K562 (cell line): ENCODE data around the gene PRR5. TPM values are rescaled to one million over a fixed set of nuclear protein-coding genes. Genes with fewer than 3 reads are reported as not detected.

Experiments
- ATAC-seq: fragments of 200-7000 bp; cut with Tn5 transposase; 3 replicates; pipeline ENCODE4 v1.9.1; 2020; ENCODE audit warnings: moderate library complexity
- BruUV-seq: library from RNA; stranded (reverse); fragments of 400-500 nt; replicated peaks from 2 replicates; lab custom pipeline; 2021; lab: Mats Ljungman, UMichigan
- CTCF ChIA-PET: fragments of 300-600 bp; formaldehyde crosslinking; extraction: SDS; loops from one replicate; lab custom pipeline; 2021; ENCODE audit warnings: low intra/inter-chr PET ratio; lab: Yijun Ruan, JAX
- POLR2A ChIA-PET: fragments of 300-600, 350-650 bp; sonication (Branson Sonifier 250); formaldehyde crosslinking; extraction: SDS; loops from one replicate; lab custom pipeline; 2021; ENCODE audit warnings: antibody characterized with exemption, inconsistent platforms; lab: Yijun Ruan, JAX
- DNase-seq, 4 experiments: peaks; one replicate each; pipeline versions ENCODE4 v3.0.0 to v3.0.0-alpha.2; 2011 to 2018; ENCODE audit warnings: low spot score in 3 of 4, mixed read lengths in 3 of 4; ENCODE audit errors: extremely low read depth in 1 of 4
- FAIRE-seq: peaks from 2 replicates; lab custom pipeline; 2011; peaks lifted over from hg19 to GRCh38; lab: Jason Lieb, UNC
- H2AFZ ChIP-seq: 2 replicates; pipeline ENCODE4 v1.6.0; 2011; ENCODE audit warnings: low read depth, low read length, control low read depth, inconsistent platforms
- H3K27ac ChIP-seq: fragments of 200-600 bp; 3 replicates; pipeline ENCODE4 v1.8.0; 2011; ENCODE audit warnings: low read depth, mild to moderate bottlenecking, control low read depth, inconsistent platforms, low read length, moderate library complexity, mixed read lengths; ENCODE audit errors: extremely low read depth
- H3K27me3 ChIP-seq, 2 experiments: fragments of 300-600 bp in 1 of 2; 2 replicates in 1 of 2; 3 replicates in 1 of 2; pipeline versions ENCODE4 v1.6.0 to v1.8.0; 2011; ENCODE audit warnings: inconsistent platforms in 2 of 2, low read length in 2 of 2, mild to moderate bottlenecking in 1 of 2, mixed read lengths in 1 of 2, moderate library complexity in 1 of 2; ENCODE audit not compliant: control insufficient read depth in 2 of 2, insufficient read depth in 2 of 2
- H3K36me3 ChIP-seq: fragments of 300-600 bp; 3 replicates; pipeline ENCODE4 v1.8.0; 2011; ENCODE audit warnings: mild to moderate bottlenecking, low read length, inconsistent platforms; ENCODE audit not compliant: control insufficient read depth, insufficient read depth
- H3K4me1 ChIP-seq, 2 experiments: fragments of 200-600 bp in 1 of 2; replicated peaks in 1 of 2; 2 replicates in 1 of 2; 3 replicates in 1 of 2; pipeline versions ENCODE4 v1.5.1 to v1.8.0; 2011; ENCODE audit warnings: inconsistent platforms in 2 of 2, low read length in 2 of 2, mild to moderate bottlenecking in 1 of 2, mixed read lengths in 1 of 2, moderate library complexity in 1 of 2; ENCODE audit not compliant: control insufficient read depth in 2 of 2, insufficient read depth in 2 of 2
- H3K4me2 ChIP-seq: 2 replicates; pipeline ENCODE4 v1.6.1; 2011; ENCODE audit warnings: low read length, control low read depth, inconsistent platforms, mixed read lengths; ENCODE audit not compliant: insufficient read depth
- H3K4me3 ChIP-seq: fragments of 200-600 bp; sonication (generic), shearing (Covaris generic); 2 replicates; pipeline ENCODE4 v1.5.1; 2016; ENCODE audit warnings: control low read depth, inconsistent platforms
- H3K79me2 ChIP-seq: fragments of 200-600 bp; 3 replicates; pipeline ENCODE4 v1.8.0; 2011; ENCODE audit warnings: low read length, inconsistent platforms; ENCODE audit not compliant: control insufficient read depth, insufficient read depth
- H3K9ac ChIP-seq, 2 experiments: 2 replicates each; pipeline versions ENCODE4 v1.6.0 to v1.6.1; 2011; ENCODE audit warnings: low read depth in 2 of 2, low read length in 2 of 2, control low read depth in 1 of 2, inconsistent platforms in 1 of 2, mild to moderate bottlenecking in 1 of 2, mixed read lengths in 1 of 2; ENCODE audit not compliant: insufficient read depth in 1 of 2
- H3K9me1 ChIP-seq: one replicate; pipeline ENCODE4 v1.6.0; 2011; ENCODE audit warnings: inconsistent platforms, mild to moderate bottlenecking, low read length, moderate library complexity; ENCODE audit not compliant: control insufficient read depth, insufficient read depth
- H3K9me3 ChIP-seq: replicated peaks from 2 replicates; pipeline ENCODE4 v1.5.1; 2011; ENCODE audit warnings: low read depth, low read length, inconsistent platforms; ENCODE audit not compliant: control insufficient read depth, insufficient read depth
- H4K20me1 ChIP-seq: replicated peaks from 2 replicates; pipeline ENCODE4 v1.6.1; 2011; ENCODE audit warnings: low read length, inconsistent platforms, mixed read lengths; ENCODE audit not compliant: control insufficient read depth, insufficient read depth
- BRCA1 ChIP-seq, 2 experiments: fragments of 450-650 bp in 1 of 2; sonication (generic) in 1 of 2; formaldehyde crosslinking in 1 of 2; IDR thresholded peaks; 2 replicates each; pipeline versions ENCODE4 v1.5.0 to v1.6.1; 2017 to 2020; ENCODE audit warnings: mild to moderate bottlenecking in 1 of 2, missing genetic modification reagents in 1 of 2
- CBFA2T2 ChIP-seq: fragments of 450-650 bp; conservative IDR thresholded peaks from 2 replicates; pipeline ENCODE4 v1.6.1; 2017; ENCODE audit warnings: mild to moderate bottlenecking
- GATAD2B ChIP-seq: fragments of 450-650 bp; IDR thresholded peaks from 2 replicates; pipeline ENCODE4 v1.6.1; 2017; ENCODE audit warnings: mild to moderate bottlenecking, borderline replicate concordance
- NRF1 ChIP-seq, 2 experiments: fragments of 450-650 bp; IDR thresholded peaks in 1 of 2; conservative IDR thresholded peaks in 1 of 2; 2 replicates each; pipeline ENCODE4 v1.6.1; 2014; ENCODE audit warnings: mild to moderate bottlenecking in 2 of 2
- SAFB2 ChIP-seq: fragments of 200-400 bp; formaldehyde crosslinking; IDR thresholded peaks from 2 replicates; pipeline ENCODE4 v1.6.1; 2018; ENCODE audit warnings: borderline replicate concordance, low read length, low read depth, moderate library complexity; ENCODE audit not compliant: severe bottlenecking
- SAP30 ChIP-seq: fragments of 200-600 bp; sonication (generic); IDR thresholded peaks from 2 replicates; pipeline ENCODE4 v1.6.1; 2012; ENCODE audit warnings: borderline replicate concordance, low read depth, mild to moderate bottlenecking, moderate library complexity, low read length, control low read depth, inconsistent platforms; ENCODE audit not compliant: insufficient read depth, poor library complexity, severe bottlenecking
- ZC3H4 ChIP-seq: sonication (generic); formaldehyde crosslinking; IDR thresholded peaks from 2 replicates; pipeline ENCODE4 v1.9.0; 2021; ENCODE audit warnings: missing genetic modification reagents, borderline replicate concordance
- ZEB2 ChIP-seq: fragments of 450-650 bp; IDR thresholded peaks from 2 replicates; pipeline ENCODE4 v1.6.1; 2016
- ZKSCAN1 ChIP-seq: fragments of 150-350 bp; IDR thresholded peaks from 2 replicates; pipeline ENCODE4 v1.6.1; 2016; ENCODE audit warnings: low read depth, low read length
- ZNF184 ChIP-seq: sonication (generic); formaldehyde crosslinking; IDR thresholded peaks from 2 replicates; pipeline ENCODE4 v1.5.0; 2020; ENCODE audit warnings: missing genetic modification reagents
- WGBS: fragments of 100-300 bp; shearing (Covaris generic); methylation state at CpG from one replicate; pipeline ENCODE4 v1.1.6; 2016; ENCODE audit warnings: low coverage, mixed read lengths; ENCODE audit not compliant: insufficient coverage; ENCODE audit errors: missing lambda C conversion rate; 5-methylcytosine and 5-hydroxymethylcytosine counted together
- in situ Hi-C: fragments of 300-500 bp; cut with MboI; formaldehyde crosslinking; loops from 4 replicates; pipeline ENCODE4 v1.15.0; 2018; ENCODE audit warnings: inconsistent platforms, mixed read lengths
- intact Hi-C: fragments of 100-400 bp; cut with micrococcal nuclease; formaldehyde crosslinking; loops from 2 replicates; pipeline ENCODE4 v1.14.2; 2022
- polyA plus RNA-seq, 8 experiments: library from polyadenylated mRNA; depleted of rRNA in 4 of 8; stranded (reverse) in 5 of 8; unstranded in 3 of 8; fragments of >200 nt; fragmentation: Nextera tagmentation in 2 of 8; fragmentation: Illumina TruSeq in 1 of 8; extraction: Ambion mirVana in 2 of 8; extraction: Trizol in 1 of 8; gene quantifications; 2 replicates each; pipeline versions ENCODE4 v1.2.1 to v1.2.3, GENCODE V29; 2011 to 2014; ENCODE audit warnings: inconsistent platforms in 1 of 8, missing spikeins in 1 of 8
- total RNA-seq, 7 experiments: library from RNA; depleted of rRNA in 6 of 7; stranded (reverse); fragments of >200 nt in 6 of 7; fragmentation: Illumina TruSeq in 2 of 7; extraction: Trizol in 2 of 7; gene quantifications; 2 replicates each; pipeline versions ENCODE4 v1.2.1 to v1.2.3, GENCODE V29; 2011 to 2021; ENCODE audit warnings: low replicate concordance in 1 of 7
- TF ChIP-seq, protein P1 (sequence below): fragments of 450-650 bp; IDR thresholded peaks from 2 replicates; pipeline ENCODE4 v1.6.1; 2016; ENCODE audit warnings: borderline replicate concordance
- TF ChIP-seq, protein P2 (sequence below): fragments of 450-650 bp; IDR thresholded peaks from 2 replicates; pipeline ENCODE4 v1.6.1; 2017; ENCODE audit warnings: antibody characterized with exemption, mild to moderate bottlenecking

Gene PRR5
- total and polyA plus RNA-seq, 9 of the 15 experiments (the other 6 are each of a cell fraction or from before 2014, with no cell fraction given): 0.13 to 21.0 (median 7.5) TPM

DNA sequence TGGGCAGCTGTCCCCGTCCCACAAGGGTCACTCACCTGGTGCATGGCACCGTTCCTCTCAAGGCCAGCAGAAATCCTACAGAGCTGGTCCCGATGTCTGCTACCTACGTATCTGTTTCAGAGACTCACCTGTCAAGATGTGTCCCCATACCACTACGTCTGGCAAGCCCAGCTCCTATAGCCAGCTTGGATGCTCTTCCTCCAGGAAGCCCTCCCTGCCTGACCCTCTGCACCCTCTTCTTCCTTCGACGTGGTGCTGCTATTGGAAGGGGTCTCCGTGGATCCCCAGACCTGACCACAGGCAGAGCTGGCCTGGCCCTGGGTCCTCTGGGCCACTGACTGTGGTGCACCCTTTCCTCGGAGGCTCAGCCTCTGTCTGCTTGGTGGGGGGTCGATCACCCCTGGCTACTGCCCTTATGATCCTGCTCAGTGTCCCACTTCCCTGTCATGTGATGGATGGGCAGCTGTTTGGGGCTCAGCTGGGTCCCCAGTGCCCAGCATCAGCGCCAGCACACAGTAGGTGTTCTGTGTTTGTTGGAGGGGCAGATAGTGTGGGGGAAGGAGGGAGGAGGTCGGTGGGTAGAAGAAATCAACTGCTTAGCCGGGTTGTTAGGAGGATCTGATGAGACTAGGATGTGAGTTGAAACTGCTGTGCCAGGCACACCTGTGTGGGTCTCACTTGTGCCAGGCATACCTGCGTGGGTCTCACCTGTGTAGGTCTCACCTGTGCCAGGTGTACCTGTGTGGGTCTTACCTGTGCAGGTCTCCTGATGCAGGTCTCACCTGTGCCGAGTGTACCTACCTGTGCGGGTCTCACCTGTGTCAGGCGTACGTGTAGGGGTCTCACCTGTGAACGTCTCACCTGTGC is 28.7 kb downstream of the PRR5 start:
- peaks cover 6% of the 10 kb centered on the region; the same call in 2 of the 3 replicates for H3K36me3 ChIP-seq
- intact Hi-C loops: no loop called here
- H3K9ac ChIP-seq: no peak overlapping the region
- peaks cover 5% of the 10 kb centered on the region; the same call in 1 of the 2 replicates for H4K20me1 ChIP-seq
- no peak overlapping the region for H3K27ac ChIP-seq
- ATAC-seq: no peak
- BruUV-seq: no TSS peak
- no peak for DNase-seq
- CTCF ChIA-PET: no interaction called here
- no peak for FAIRE-seq
- WGBS: 90% methylated on average over 13 of the region's 19 CpGs
- POLR2A ChIA-PET: interaction anchor here (0.6 to 1.4 kb wide), 3 partner anchors 26 to 332 kb away, joined by 3 to 5 read pairs (median 3); no protein-coding TSS in a partner anchor
- H3K27me3 ChIP-seq: no peaks in the 10 kb centered on the region
- in situ Hi-C loops: no loop called here
- no peak overlapping the region for H2AFZ ChIP-seq
- peaks cover 0 to 19% of the 10 kb centered on the region in 2 experiments; a peak in 2 of 5 replicates for H3K4me1 ChIP-seq
- no peak overlapping the region for H3K4me3 ChIP-seq
- H3K4me2 ChIP-seq: no peak overlapping the region
- H3K9me1 ChIP-seq: no peaks in the 10 kb centered on the region
- H3K79me2 ChIP-seq: no peaks in the 10 kb centered on the region
- no peaks in the 10 kb centered on the region for H3K9me3 ChIP-seq
- TF ChIP-seq GATAD2B (no peak), ZKSCAN1 (peak; percentile 89), SAFB2 (no peak), BRCA1 (IDR thresholded peaks at IDR 0.05) (no peak), BRCA1 (CRISPR knock-in tag; IDR thresholded peaks at IDR 0.05) (no peak), ZNF184 (CRISPR knock-in tag) (peak; percentile 64; the same call in 1 of the 2 replicates), ZEB2 (peak; percentile 95), SAP30 (no peak), NRF1 (conservative IDR thresholded peaks at IDR 0.05 in 1 of 2, IDR thresholded peaks at IDR 0.05 in 1 of 2) (no peak), ZC3H4 (CRISPR knock-in tag) (no peak), CBFA2T2 (0 out of 2 replicates have a peak, but pooled peaks have one; percentile 11)
- TF ChIP-seq, protein P1, sequence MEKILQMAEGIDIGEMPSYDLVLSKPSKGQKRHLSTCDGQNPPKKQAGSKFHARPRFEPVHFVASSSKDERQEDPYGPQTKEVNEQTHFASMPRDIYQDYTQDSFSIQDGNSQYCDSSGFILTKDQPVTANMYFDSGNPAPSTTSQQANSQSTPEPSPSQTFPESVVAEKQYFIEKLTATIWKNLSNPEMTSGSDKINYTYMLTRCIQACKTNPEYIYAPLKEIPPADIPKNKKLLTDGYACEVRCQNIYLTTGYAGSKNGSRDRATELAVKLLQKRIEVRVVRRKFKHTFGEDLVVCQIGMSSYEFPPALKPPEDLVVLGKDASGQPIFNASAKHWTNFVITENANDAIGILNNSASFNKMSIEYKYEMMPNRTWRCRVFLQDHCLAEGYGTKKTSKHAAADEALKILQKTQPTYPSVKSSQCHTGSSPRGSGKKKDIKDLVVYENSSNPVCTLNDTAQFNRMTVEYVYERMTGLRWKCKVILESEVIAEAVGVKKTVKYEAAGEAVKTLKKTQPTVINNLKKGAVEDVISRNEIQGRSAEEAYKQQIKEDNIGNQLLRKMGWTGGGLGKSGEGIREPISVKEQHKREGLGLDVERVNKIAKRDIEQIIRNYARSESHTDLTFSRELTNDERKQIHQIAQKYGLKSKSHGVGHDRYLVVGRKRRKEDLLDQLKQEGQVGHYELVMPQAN: no peak
- TF ChIP-seq, protein P2, sequence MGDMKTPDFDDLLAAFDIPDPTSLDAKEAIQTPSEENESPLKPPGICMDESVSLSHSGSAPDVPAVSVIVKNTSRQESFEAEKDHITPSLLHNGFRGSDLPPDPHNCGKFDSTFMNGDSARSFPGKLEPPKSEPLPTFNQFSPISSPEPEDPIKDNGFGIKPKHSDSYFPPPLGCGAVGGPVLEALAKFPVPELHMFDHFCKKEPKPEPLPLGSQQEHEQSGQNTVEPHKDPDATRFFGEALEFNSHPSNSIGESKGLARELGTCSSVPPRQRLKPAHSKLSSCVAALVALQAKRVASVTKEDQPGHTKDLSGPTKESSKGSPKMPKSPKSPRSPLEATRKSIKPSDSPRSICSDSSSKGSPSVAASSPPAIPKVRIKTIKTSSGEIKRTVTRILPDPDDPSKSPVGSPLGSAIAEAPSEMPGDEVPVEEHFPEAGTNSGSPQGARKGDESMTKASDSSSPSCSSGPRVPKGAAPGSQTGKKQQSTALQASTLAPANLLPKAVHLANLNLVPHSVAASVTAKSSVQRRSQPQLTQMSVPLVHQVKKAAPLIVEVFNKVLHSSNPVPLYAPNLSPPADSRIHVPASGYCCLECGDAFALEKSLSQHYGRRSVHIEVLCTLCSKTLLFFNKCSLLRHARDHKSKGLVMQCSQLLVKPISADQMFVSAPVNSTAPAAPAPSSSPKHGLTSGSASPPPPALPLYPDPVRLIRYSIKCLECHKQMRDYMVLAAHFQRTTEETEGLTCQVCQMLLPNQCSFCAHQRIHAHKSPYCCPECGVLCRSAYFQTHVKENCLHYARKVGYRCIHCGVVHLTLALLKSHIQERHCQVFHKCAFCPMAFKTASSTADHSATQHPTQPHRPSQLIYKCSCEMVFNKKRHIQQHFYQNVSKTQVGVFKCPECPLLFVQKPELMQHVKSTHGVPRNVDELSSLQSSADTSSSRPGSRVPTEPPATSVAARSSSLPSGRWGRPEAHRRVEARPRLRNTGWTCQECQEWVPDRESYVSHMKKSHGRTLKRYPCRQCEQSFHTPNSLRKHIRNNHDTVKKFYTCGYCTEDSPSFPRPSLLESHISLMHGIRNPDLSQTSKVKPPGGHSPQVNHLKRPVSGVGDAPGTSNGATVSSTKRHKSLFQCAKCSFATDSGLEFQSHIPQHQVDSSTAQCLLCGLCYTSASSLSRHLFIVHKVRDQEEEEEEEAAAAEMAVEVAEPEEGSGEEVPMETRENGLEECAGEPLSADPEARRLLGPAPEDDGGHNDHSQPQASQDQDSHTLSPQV: no peak
